Activated effector memory CD4-positive, alpha-beta T cell treated with anti-CD3 and anti-CD28 coated beads, Interleukin-2, amount 50 U/mL, for 16 hours (primary cell): ENCODE data around the gene ZNF32.
"Not testable (repeated sequence)": the region's sequence is repeated elsewhere in the genome, so short reads cannot be mapped to it uniquely, and the experiment has no call there.

Experiments used
- DNase-seq: peaks from one replicate; pipeline ENCODE4 v3.0.0-alpha.2; 2020

The ZNF32 gene

GRCh38 chr10:43679509-43679908, 30.8 kb upstream of the ZNF32 start:
- no peak for DNase-seq

GRCh38 chr10:43678654-43679053, 30.0 kb upstream of the ZNF32 start:
- DNase-seq: no peak

- no peak for DNase-seq
These were observed 28.2 kb upstream of the ZNF32 start for GRCh38 chr10:43676901-43677300.

- DNase-seq: no peak
These were observed 27.6 kb upstream of the ZNF32 start for GRCh38 chr10:43676331-43676730.

- no peak for DNase-seq
These were observed 26.0 kb upstream of the ZNF32 start for GRCh38 chr10:43674553-43675210.

- DNase-seq: no peak
These were observed 24.8 kb upstream of the ZNF32 start for GRCh38 chr10:43673471-43673870.

- DNase-seq: peak; percentile 69
These were observed 23.2 kb upstream of the ZNF32 start for GRCh38 chr10:43671659-43672531.

- no peak for DNase-seq
These were observed 20.7 kb upstream of the ZNF32 start for GRCh38 chr10:43669386-43669785.

GRCh38 chr10:43667761-43668386, 19.2 kb upstream of the ZNF32 start:
- DNase-seq: no peak

- no peak for DNase-seq
These were observed 18.6 kb upstream of the ZNF32 start for GRCh38 chr10:43667317-43667731.

- DNase-seq: no peak
These were observed 17.9 kb upstream of the ZNF32 start for GRCh38 chr10:43666552-43666951.

GRCh38 chr10:43665054-43665453, 16.4 kb upstream of the ZNF32 start:
- DNase-seq: no peak

- no peak for DNase-seq
These were observed 9.5 kb upstream of the ZNF32 start for GRCh38 chr10:43658227-43658626.

GRCh38 chr10:43655311-43655710, 6.6 kb upstream of the ZNF32 start:
- no peak for DNase-seq

- DNase-seq: no peak
These were observed 5.1 kb upstream of the ZNF32 start for GRCh38 chr10:43653746-43654145.

GRCh38 chr10:43649185-43649523, 473 bp upstream of the ZNF32 start:
- DNase-seq: no peak

GRCh38 chr10:43648095-43648397, 635 bp downstream of the ZNF32 start:
- DNase-seq: no peak

- DNase-seq: no peak
These were observed 1.1 kb downstream of the ZNF32 start for GRCh38 chr10:43647576-43647975.

- DNase-seq: no peak
These were observed 2.8 kb downstream of the ZNF32 start for GRCh38 chr10:43645866-43646265.

- no peak for DNase-seq
These were observed 4.4 kb downstream of the ZNF32 start for GRCh38 chr10:43644252-43644651.

- no peak for DNase-seq
These were observed 8.1 kb downstream of the ZNF32 start for GRCh38 chr10:43640603-43641002.

GRCh38 chr10:43635816-43636215, 12.9 kb downstream of the ZNF32 start:
- DNase-seq: not testable (repeated sequence)

- no peak for DNase-seq
These were observed 19.7 kb downstream of the ZNF32 start for GRCh38 chr10:43628956-43629355.

GRCh38 chr10:43627942-43628341, 20.7 kb downstream of the ZNF32 start:
- no peak for DNase-seq
